Gastrocnemius medialis (tissue), 4 donors: ENCODE data around the gene ANKRD34B. TPM values are rescaled to one million over a fixed set of nuclear protein-coding genes. Genes with fewer than 3 reads are reported as not detected.

Experiments
- ATAC-seq, 2 donors: fragments of 150-250 bp; one replicate each; pipeline ENCODE4 v1.9.1; 2016
- DNase-seq, 2 donors: peaks; one replicate each; pipeline ENCODE4 v3.0.0-alpha.2; 2019
- H3K27ac ChIP-seq, 4 donors: fragments of 200-600 bp; sonication (generic); 1 replicate in 1 of 4; 2 replicates in 3 of 4; pipeline ENCODE4 v1.5.1; 2016 to 2018; ENCODE audit warnings: mild to moderate bottlenecking in 2 of 4, moderate library complexity in 1 of 4
- H3K27me3 ChIP-seq, 3 donors: fragments of 200-600 bp; sonication (generic) in 2 of 3; 1 replicate in 1 of 3; 2 replicates in 2 of 3; pipeline versions ENCODE4 v1.5.1 to v1.6.0; 2016 to 2019; ENCODE audit warnings: mild to moderate bottlenecking in 1 of 3, moderate library complexity in 1 of 3
- H3K36me3 ChIP-seq, 2 donors: fragments of 200-600 bp; sonication (generic) in 1 of 2; one replicate each; pipeline ENCODE4 v1.5.1; 2017 to 2018
- H3K4me1 ChIP-seq, 2 donors: fragments of 200-600 bp; sonication (generic) in 1 of 2; one replicate each; pipeline ENCODE4 v1.5.1; 2016 to 2017; ENCODE audit warnings: mild to moderate bottlenecking in 2 of 2
- H3K4me3 ChIP-seq, 4 donors: fragments of 200-600 bp; sonication (generic) in 3 of 4; 1 replicate in 1 of 4; 2 replicates in 3 of 4; pipeline ENCODE4 v1.5.1; 2016 to 2019; ENCODE audit warnings: mild to moderate bottlenecking in 2 of 4
- H3K9me3 ChIP-seq, 3 donors: fragments of 200-600 bp; sonication (generic) in 2 of 3; 1 replicate in 1 of 3; 2 replicates in 2 of 3; pipeline ENCODE4 v1.5.1; 2016 to 2019
- POLR2A ChIP-seq, 2 donors: fragments of 450-650 bp; IDR thresholded peaks; one replicate each; pipeline ENCODE4 v1.6.1; 2017; ENCODE audit warnings: antibody characterized with exemption in 2 of 2, mild to moderate bottlenecking in 2 of 2, moderate library complexity in 2 of 2
- in situ Hi-C, 4 donors: fragments of 200-750 bp; cut with MboI; loops; one replicate each; pipeline versions ENCODE4 v1.15.0 to v1.8.0; 2017; ENCODE audit warnings: low sequenced_read_pairs in 4 of 4
- intact Hi-C: fragments of 100-400 bp; cut with DNase I; formaldehyde crosslinking; loops from one replicate; pipeline ENCODE4 v1.15.1; 2023; ENCODE audit warnings: low total_unique reads
- total RNA-seq, 4 donors: library from RNA; depleted of rRNA; stranded (reverse); fragments of >200 nt; gene quantifications; one replicate each; pipeline versions ENCODE4 v1.1.0 to v1.2.3, GENCODE V29; 2016
- TF ChIP-seq, protein P1 (sequence below), 5 experiments: fragments of 450-650 bp in 3 of 5; fragments of 200-600 bp in 2 of 5; sonication (generic) in 2 of 5; IDR thresholded peaks in 4 of 5; conservative IDR thresholded peaks in 1 of 5; 1 replicate in 4 of 5; 2 replicates in 1 of 5; pipeline ENCODE4 v1.5.1; 2016 to 2019; ENCODE audit warnings: antibody characterized with exemption in 5 of 5, mild to moderate bottlenecking in 3 of 5, moderate library complexity in 3 of 5

The ANKRD34B gene
- total RNA-seq, 4 donors from 2014 or later, result not detected

DNA sequence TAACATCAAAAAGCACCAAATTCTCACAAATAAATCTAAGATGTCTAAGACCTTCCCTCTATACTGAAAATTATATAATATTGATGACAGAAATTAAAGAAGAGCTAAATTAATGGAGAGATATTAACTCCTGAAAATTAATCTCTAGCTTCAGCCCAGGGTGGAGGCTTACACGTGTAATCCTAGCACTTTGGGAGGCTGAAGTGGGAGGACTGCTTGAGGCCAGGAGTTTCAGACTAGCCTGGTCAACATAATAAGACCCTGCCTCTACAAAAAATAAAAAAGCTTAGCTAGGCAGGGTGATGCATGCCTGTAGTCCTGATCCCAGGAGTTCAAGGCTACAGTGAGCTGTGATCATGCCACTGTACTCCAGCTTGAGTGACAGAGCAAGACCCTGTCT lies 39.6 kb upstream of the ANKRD34B start:
- Histone ChIP-seq H3K27me3 (no peaks in the 10 kb centered on the region), H3K9me3 (peaks cover 0 to 3% (median 0%) of the 10 kb centered on the region in 3 donors), H3K4me1 (no peaks in the 10 kb centered on the region), H3K27ac (no peak overlapping the region), H3K36me3 (no peaks in the 10 kb centered on the region), H3K4me3 (no peak overlapping the region)
- TF ChIP-seq POLR2A (IDR thresholded peaks at IDR 0.05), result no peak
- TF ChIP-seq, protein P1, sequence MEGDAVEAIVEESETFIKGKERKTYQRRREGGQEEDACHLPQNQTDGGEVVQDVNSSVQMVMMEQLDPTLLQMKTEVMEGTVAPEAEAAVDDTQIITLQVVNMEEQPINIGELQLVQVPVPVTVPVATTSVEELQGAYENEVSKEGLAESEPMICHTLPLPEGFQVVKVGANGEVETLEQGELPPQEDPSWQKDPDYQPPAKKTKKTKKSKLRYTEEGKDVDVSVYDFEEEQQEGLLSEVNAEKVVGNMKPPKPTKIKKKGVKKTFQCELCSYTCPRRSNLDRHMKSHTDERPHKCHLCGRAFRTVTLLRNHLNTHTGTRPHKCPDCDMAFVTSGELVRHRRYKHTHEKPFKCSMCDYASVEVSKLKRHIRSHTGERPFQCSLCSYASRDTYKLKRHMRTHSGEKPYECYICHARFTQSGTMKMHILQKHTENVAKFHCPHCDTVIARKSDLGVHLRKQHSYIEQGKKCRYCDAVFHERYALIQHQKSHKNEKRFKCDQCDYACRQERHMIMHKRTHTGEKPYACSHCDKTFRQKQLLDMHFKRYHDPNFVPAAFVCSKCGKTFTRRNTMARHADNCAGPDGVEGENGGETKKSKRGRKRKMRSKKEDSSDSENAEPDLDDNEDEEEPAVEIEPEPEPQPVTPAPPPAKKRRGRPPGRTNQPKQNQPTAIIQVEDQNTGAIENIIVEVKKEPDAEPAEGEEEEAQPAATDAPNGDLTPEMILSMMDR (IDR thresholded peaks at IDR 0.05 in 4 of 5, conservative IDR thresholded peaks at IDR 0.05 in 1 of 5), result no peak
- DNase-seq, result no peak
- no peak for ATAC-seq
- in situ Hi-C loops (no loop called here), intact Hi-C loops (no loop called here)

DNA sequence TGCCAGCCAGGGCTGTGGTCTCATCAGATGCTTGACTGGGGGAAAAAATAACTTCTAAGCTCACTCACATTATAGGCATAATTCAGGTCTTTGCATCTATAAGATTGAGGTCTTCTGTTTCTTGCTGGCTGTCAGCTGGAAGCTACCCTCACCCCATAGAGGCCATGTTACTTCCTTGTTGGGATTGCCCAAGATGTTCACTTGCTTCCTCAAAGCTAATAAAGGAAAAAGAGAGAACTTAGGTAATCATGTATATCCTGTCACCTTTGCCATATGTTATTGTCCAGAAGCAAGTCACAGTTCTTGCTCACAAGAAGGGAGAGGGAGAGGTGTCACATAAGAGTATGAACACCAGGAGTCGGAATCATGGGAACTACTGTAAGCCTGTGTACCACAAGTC lies 38.7 kb upstream of the ANKRD34B start:
- in situ Hi-C loops (no loop called here), intact Hi-C loops (no loop called here)
- Histone ChIP-seq H3K36me3 (no peaks in the 10 kb centered on the region), H3K4me3 (no peak overlapping the region), H3K9me3 (peaks cover 0 to 3% (median 0%) of the 10 kb centered on the region in 3 donors), H3K27ac (no peak overlapping the region), H3K4me1 (no peaks in the 10 kb centered on the region), H3K27me3 (no peaks in the 10 kb centered on the region)
- ATAC-seq, result no peak
- no peak for TF ChIP-seq POLR2A (IDR thresholded peaks at IDR 0.05)
- TF ChIP-seq, protein P1 (IDR thresholded peaks at IDR 0.05 in 4 of 5, conservative IDR thresholded peaks at IDR 0.05 in 1 of 5), result no peak
- DNase-seq, result no peak

DNA sequence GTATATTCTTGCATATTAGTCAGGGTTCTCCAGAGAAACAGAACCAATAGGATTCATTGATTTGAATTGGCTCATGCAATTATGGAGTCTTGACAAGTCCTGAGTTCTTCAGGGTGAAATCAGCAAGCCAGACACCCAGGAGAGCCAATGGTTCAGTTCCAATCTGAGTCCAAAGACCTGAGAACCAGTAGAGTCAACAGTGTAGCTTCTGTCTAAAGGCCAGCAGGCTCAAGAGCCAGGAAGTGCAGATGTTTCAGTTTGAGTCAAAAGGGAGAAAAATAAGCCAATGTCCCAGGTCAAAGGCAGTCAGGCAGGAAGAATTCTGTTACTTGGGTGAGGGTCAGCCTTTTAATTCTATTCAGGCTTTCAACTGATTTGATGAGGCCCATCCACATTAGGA lies 37.8 kb upstream of the ANKRD34B start:
- DNase-seq, result no peak
- H3K4me1 ChIP-seq, result no peaks in the 10 kb centered on the region
- peaks cover 0 to 3% (median 0%) of the 10 kb centered on the region in 3 donors for H3K9me3 ChIP-seq
- H3K4me3 ChIP-seq, result no peak overlapping the region
- no peak overlapping the region for H3K27ac ChIP-seq
- in situ Hi-C loops, result no loop called here
- no peaks in the 10 kb centered on the region for H3K27me3 ChIP-seq
- no peak for ATAC-seq
- no peak for TF ChIP-seq POLR2A (IDR thresholded peaks at IDR 0.05)
- TF ChIP-seq, protein P1 (IDR thresholded peaks at IDR 0.05 in 4 of 5, conservative IDR thresholded peaks at IDR 0.05 in 1 of 5), result no peak
- H3K36me3 ChIP-seq, result no peaks in the 10 kb centered on the region
- intact Hi-C loops, result no loop called here

DNA sequence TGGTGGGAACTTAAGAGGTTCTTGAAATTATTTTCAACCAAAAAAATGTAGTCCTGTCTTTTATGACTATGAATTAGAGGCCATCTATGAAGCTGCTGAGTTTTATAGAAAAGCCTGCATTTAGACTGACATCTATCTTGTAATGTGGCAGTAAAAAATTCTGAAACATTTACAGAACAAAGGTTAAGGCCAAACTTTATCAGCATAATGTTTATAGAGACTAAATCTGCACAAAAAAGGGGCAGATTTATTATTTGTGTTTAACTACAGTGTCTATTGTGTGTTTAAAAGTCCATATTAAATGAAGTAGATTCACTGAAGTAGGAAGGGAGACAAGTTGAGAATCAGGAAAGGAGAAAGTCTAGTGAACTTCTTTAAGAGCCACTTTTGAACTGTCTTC lies 37.3 kb upstream of the ANKRD34B start:
- intact Hi-C loops (no loop called here), in situ Hi-C loops (no loop called here)
- TF ChIP-seq POLR2A (IDR thresholded peaks at IDR 0.05), result no peak
- TF ChIP-seq, protein P1 (IDR thresholded peaks at IDR 0.05 in 4 of 5, conservative IDR thresholded peaks at IDR 0.05 in 1 of 5), result no peak

More for the DNA sequence above, 37.3 kb upstream of the ANKRD34B start:
- H3K36me3 ChIP-seq, result no peaks in the 10 kb centered on the region
- H3K27ac ChIP-seq, result no peak overlapping the region
- H3K27me3 ChIP-seq, result no peaks in the 10 kb centered on the region
- H3K4me3 ChIP-seq, result no peak overlapping the region
- H3K9me3 ChIP-seq, result peaks cover 0 to 3% (median 0%) of the 10 kb centered on the region in 3 donors
- no peak for ATAC-seq
- DNase-seq, result no peak
- no peaks in the 10 kb centered on the region for H3K4me1 ChIP-seq
